T-helper 2 cell (primary cell): ENCODE data around the gene LRFN4.
"Not testable (repeated sequence)": the region's sequence is repeated elsewhere in the genome, so short reads cannot be mapped to it uniquely, and the experiment has no call there.

Experiments
- DNase-seq, 5 experiments: peaks; one replicate each; pipeline versions ENCODE4 v3.0.0 to v3.0.0-alpha.2; 2012 to 2022
- total RNA-seq, 2 donors: gene quantifications; one replicate each; lab custom pipeline; 2026; lab: John Stamatoyannopoulos, UW

The LRFN4 gene
- 11.2 to 12.5 reads per million in 2 donors for total RNA-seq

DNA sequence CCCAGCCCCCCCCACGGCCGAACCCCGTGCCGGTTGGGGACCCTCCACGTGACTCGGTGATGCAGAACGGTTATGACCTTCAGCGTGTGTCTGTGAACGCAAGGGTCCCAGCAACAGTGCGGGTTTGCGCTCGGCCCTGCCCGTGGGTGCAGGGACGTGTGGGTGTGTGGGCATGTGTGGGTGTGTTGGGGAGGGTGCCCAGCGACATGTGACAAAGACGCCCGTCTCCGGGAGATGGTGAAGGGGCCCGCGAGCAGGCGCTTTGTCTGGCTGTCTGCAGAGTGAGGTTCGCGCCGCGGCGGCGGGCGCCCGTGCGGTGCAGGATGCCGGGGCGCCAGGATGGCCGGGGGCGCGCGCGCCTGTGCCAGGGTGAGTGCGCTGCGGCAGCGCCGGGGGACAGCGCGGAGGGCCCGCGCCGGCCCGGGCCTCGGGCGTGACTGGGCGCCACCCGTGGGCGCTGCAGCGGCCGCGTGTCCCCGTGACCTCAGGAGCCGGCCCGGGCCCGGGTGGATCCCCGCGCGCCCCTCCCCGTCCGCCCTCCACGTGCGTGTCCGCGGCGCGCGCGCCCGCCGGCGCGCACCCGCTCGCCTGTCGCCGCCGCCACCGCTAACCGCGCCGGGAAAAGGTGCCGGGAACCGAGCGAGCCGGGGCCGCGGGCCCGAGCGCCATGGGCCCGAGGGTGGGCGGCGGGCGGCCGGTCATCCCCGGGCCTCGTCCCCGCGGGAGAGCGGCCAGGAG is at the start of gene LRFN4:
Gene LRFN4 (plus strand): TSS at position 569 of the 738 bp plus-strand sequence. CDS start 681 bp downstream, outside the sequence.
- peak in 4 of 5 experiments; percentile 40 to 77 (median 70) for DNase-seq

DNA sequence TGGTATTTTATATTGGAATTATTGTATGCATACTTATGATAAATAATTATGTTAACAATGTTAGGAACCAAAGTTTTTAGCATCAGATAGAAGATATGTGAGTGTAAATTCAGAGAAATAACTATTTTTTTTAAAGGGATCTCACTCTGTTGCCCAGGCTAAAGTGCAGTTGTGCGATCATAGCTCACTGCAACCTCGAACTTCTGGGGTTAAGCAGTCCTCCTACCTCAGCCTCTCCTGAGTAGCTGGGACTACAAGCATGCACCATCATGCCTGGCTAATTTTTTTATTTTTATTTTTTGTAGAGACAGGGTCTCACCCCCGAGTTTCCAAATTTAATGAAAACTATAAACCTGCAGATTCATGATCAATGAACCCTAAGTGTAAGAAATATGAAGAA is 47.3 kb upstream of the LRFN4 start:
- no peak for DNase-seq

- DNase-seq: no peak
Measured at GRCh38 chr11:66810576-66811185, 46.2 kb upstream of the LRFN4 start.

GRCh38 chr11:66814678-66815077 is 42.2 kb upstream of the LRFN4 start:
- DNase-seq: no peak

- DNase-seq: no peak
Measured at GRCh38 chr11:66815646-66816045, 41.2 kb upstream of the LRFN4 start.

GRCh38 chr11:66818231-66818955 is 38.5 kb upstream of the LRFN4 start:
- DNase-seq: no peak

- no peak for DNase-seq
Measured at GRCh38 chr11:66820381-66820780, 36.5 kb upstream of the LRFN4 start.

- no peak for DNase-seq
Measured at GRCh38 chr11:66820901-66821300, 36.0 kb upstream of the LRFN4 start.

- DNase-seq: no peak
Measured at GRCh38 chr11:66823700-66824099, 33.2 kb upstream of the LRFN4 start.

GRCh38 chr11:66824573-66824972 is 32.3 kb upstream of the LRFN4 start:
- DNase-seq: not testable (repeated sequence)

GRCh38 chr11:66834539-66834845 is 22.4 kb upstream of the LRFN4 start:
- no peak for DNase-seq

- no peak for DNase-seq
Measured at GRCh38 chr11:66834943-66835342, 21.9 kb upstream of the LRFN4 start.

- DNase-seq: no peak
Measured at GRCh38 chr11:66835768-66836405, 21.0 kb upstream of the LRFN4 start.

DNA sequence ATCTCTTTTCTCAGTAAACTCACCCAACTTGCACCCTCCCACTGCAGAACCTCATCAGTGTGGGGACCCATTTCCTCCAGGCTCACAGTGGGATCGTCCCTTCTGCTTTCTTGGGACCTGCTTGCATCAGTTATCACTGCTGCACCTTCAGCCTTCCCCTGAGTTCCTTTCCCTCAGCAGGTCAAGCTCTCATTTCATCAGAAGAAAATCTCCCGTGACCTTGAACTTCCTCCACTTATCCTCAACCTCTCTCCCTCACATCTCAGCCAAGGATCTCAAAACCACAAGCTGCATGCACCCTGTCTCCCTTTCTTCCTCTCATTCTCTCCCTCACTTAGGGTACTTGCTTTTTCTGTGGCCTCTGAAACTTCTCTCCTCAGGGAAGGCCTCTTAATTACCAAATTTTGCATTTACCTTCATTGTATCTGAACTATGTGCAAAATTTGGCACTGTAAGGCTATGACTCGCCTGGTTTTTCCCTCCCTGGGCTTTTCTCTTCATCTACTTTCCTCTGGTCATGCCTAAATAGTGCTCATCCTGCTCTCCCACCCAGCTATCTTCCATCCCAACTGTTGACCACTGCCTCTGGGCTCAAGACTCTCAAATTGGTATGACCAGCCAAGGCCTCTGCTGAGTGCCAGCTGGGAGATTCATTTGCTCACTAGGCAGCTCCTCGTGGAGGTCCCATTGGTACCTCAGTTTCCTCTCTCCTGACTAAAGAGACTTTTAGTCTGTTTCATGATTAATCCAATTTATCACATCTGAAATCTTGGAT is 16.4 kb upstream of the LRFN4 start:
- DNase-seq: no peak

DNA sequence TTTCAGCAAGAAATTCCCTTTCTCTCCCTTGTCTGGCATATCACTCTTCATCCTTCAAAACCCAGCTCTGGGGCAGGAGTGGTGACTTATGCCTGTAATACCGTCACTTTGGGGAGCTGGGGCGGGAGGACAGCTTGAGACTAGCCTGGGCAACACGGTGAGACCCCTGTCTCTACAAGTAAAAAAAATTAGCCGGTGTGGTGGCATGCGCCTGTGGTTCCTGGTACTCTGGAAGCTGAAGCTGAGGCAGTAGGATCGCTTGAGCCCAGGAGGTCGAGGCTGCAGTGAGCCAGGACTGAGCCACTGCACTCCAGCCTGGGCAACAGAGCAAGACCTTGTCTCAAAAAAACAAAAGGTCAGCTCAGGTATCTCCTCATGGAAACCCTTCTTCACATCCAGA is 15.0 kb upstream of the LRFN4 start:
- no peak for DNase-seq

DNA sequence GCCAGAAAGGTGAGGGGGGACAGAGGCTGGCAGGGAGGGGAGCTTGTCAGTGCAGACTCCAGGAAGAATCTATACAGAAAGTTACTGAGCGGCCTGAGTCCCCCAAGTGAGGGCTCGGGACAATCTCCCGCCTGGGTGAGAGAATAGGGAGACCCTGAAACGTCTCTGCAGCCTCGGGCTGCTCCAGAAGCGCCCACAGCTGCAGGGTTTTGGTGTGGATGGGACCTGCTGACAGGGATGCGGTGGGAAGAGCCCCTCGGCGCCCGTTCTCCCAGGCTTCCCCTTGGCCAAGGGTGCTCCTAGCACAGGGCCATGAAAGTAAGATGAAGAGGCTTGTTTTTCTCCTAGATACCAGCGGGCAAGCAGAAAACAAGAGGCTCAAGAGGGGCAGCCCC is 14.4 kb upstream of the LRFN4 start:
- DNase-seq: peak in 1 of 5 experiments; percentile 19

DNA sequence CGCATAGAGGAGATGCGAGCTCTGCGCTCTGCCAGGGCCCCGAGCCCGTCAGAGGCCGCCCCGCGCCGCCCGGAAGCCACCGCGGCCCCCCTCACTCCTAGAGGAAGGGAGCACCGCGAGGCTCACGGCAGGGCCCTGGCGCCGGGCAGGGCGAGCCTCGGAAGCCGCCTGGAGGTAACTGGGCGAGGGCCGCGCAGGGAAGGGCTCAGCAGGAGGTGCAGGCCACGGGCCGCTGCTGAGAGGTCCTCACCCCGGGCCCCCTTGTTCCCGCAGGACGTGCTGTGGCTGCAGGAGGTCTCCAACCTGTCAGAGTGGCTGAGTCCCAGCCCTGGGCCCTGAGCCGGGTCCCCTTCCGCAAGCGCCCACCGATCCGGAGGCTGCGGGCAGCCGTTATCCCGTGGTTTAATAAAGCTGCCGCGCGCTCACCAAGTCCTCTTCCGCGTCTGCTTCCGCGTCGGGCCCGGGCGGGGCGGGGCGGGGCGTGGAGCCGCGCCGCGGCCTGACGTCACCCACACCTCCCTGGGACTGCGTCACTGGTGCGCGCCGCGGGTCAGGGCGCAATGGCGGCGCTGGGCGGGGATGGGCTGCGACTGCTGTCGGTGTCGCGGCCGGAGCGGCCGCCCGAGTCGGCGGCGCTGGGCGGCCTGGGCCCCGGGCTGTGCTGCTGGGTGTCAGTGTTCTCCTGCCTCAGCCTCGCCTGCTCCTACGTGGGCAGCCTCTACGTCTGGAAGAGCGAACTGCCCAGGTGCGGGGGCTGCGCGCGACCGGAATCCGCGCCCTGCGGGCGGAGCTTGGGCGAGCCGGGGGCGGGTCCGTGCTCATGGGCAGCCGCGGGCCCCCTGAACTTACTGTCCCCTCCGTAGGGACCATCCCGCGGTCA is 13.7 kb upstream of the LRFN4 start, which contains the start of gene RCE1:
Gene RCE1 (plus strand): TSS at position 546 of the 880 bp plus-strand sequence. CDS start 15 bp downstream, at position 561.
- DNase-seq: peak; percentile 84 to 95 (median 87)

DNA sequence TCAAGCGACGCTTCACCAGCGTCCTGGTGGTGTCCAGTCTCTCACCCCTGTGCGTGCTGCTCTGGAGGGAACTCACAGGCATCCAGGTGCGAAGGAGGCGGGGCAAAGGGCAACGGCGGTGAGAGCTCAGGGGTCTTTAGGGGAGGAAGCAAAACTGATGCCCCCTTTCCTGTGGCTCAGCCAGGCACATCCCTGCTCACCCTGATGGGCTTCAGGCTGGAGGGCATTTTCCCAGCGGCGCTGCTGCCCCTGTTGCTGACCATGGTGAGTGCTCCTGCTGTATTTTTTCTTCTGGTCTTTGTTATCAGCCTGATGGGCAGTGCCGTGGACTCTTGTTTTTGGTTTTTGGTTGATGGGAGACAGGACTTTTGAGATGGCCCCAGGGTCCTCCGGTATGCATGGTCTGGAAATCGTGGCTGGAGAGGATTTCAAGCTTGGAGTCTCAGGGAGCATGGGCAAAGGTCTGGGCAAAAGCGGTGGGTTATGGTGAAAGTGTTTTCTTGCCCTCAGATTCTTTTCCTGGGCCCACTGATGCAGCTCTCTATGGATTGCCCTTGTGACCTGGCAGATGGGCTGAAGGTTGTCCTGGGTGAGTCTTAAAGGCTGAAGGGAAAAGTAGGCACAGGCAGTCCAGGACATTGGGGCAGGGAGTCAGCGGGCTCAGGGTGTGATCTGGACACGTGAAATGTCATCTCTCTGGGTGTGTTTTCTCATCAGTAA is 12.9 kb upstream of the LRFN4 start:
- no peak for DNase-seq

DNA sequence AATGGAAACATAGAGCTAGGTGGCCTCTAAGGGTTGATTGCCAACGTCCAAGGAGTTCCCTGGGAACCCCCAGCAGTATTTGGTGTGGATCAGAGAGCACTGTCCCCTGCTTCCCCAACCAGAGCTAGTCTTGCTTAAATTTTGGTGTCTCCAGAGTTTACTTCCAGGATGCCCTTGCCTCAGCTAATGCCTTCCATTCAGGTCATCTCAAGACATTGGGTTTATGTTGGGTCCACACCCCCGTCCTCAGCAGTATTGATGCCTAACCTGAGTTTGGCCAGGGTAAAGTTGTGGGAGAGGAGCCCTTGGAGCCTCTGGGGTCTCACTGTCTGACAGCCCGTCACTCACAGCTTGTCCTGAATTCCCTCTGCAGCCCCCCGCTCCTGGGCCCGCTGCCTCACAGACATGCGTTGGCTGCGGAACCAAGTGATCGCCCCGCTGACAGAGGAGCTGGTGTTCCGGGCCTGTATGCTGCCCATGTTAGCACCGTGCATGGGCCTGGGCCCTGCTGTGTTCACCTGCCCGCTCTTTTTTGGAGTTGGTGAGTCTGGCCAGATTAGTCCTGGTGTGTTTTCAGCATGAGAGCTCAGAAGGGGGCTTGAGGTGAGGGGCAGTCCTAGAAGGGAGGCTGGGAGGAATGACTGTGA is 12.2 kb upstream of the LRFN4 start:
- no peak for DNase-seq
